ENCODE measurements around the gene MAP2K2.

MAP2K2 gene

DNA sequence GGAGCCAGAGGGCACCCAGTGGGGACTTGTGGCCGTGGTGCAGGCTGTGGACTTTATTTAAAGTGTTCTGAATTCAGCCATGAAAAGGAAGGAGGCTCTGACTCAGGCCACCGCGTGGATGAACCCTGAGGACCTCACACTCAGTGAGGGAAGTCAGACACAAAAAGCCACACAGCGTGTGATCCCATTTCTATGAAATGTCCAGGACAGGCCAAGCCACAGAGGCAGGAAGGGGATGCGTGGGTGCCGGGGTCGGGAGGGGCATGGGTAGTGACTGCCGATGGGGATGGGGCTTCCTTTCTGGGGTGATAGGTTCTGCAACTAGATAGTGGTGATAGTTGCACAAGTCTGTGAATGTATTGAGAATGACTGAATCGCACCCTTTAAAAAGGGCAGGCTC is 48.5 kb downstream of the MAP2K2 start:
- no peak for DNase-seq

DNA sequence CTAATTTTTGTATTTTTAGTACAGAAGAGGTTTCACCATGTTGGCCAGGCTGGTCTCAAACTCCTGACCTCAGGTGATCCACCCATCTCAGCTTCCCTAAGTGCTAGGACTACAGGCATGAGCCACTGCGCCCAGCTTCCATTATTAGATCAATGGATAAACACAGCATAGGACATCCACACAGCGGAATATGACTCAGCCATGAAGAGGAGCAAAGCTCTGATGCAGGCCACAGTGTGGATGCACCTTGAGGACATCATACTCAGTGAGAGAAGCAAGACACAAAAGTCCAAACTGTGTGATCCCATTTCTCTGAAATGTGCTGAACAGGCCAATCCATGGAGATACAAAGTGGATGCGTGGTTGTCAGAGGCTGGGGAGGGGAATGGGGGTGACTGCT is 52.3 kb downstream of the MAP2K2 start:
- no peak for DNase-seq

DNA sequence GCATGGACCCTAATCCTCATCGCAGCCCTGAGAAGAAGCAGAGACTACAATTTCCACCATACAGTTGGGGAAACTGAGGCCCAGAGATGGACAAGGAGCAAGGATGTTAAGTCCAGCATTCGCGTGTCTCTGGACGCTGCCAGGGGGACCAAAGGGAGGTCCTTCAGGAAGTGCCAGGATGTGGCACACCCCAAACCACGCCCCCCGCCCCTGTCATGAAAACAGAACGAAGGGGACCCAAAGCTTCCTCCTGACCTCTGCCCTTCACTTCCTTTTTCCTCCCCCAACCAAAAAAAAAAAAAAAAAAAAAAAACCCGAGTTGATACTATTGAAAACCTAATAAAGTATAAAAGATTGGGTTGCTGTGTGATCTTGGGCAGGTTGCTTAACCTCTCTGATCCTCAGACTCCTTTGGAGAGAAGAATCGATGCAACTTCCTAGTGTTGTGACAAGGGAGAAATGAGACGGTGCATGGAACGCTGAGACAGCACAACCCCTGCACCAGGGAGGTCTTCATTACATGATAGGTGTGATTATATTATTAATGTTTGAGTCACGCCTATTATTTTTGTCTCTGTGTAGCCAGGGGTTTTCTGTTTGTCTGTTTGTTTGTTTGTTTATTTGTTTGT is 54.5 kb downstream of the MAP2K2 start:
- no peak for DNase-seq

DNA sequence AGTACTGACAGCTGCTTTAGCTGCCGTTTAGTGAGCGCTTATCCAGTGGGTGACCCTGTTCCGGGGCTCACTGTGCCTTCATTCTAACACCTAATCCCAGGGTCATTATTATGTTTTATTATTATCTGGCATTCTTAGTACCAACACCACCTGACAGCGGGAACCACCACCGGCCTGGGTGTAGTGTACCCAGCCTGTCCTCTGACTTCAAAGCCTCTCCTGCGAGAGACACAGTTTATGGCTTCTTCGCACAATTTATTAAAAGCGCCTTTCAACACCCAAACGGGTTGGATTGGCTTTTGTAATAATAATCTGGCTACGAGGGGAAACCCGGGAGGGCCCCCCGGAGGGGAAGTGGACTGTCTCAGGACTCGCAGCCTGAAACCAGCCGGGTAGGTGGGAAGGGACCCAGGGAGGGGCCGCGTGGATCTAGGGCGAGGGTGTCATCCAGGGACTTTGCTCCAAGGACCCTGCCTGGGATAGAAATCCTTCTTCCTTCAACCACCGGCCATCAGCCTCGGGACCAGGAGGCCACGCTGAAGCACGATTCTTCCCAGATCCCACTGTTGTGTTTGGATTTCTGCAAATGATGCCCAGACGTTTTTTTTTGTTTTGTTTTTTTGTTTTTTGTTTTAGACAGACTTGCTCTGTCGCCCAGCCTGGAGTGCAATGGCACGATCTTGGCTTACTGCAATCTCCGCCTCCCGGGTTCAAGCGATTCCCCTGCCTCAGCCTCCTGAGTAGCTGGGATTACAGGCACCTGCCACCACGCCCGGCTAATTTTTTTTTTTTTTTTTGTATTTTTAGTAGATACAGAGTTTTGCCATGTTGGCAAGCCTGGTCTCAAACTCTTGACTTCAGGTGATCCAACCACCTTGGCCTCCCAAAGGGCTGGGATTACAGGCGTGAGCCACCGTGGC is 55.6 kb downstream of the MAP2K2 start:
- DNase-seq = no peak

DNA sequence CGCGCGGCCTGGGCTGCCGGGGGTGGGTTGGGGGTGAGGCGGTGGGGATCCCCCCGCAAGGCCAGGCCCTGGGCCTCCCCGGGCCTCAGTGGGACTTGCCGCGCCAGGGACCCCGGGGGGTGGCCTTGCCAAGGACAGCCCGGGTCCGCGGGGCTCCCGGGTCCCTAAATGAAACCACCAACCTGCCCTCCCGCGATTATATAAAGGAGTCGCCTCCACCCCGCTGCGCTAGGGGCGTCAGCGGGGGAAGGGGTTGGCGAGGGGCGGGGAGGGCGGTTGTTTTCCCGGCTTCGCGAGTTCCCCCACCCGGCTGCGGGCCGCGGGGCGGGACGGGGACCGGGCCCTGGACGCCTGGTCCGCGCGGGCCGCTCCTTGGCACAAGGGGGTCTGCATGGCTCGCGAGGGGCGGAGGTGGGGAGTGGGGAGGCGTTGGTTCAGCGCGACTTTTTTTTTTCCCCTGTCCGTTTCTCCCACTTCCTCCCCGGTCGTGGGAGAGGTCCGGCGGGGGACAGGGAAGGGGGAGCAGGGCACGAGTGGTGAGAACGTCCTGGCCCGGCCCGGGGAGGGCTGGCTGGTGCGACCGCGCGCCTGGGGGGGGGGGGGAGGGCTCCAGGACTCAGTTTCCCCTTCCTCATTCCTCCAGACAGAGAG is 56.4 kb downstream of the MAP2K2 start:
- DNase-seq = no peak

DNA sequence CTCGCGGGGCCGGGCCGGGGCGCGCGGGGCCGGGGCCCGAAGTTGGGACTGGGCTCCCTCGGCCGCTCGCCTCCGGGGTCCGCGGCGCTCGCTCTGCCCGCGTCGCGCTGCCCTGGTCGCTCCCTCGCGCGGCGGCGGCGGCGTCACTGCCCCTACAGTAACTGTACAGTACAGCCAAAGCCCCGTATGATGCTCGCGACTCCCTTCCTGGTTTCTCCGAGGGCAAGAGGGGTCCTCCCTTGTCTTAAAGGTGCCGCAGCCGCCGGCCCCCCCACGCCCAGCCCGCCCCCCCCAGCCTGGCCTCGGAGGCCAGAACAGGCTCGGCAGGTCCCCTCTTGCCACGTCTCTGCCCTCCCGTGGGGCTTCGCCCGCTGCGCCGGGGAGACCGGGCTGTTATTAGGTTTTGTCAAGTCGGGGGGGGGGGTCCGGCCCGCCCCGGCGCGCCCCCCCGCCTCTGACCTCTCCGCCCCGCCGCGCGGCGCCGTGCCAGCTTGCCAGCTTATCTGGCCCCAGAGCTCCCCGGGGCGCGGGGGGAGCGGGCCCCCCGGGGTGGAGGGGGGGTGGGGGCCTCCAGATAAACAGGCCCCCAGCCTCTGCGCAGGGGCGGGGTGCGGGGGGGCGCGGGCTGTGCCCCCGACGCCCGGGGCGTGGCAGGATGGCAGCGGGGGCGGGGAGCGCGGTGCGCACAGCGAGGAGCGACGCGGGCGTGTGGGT is 57.1 kb downstream of the MAP2K2 start, which contains the start of gene ZBTB7A:
Gene ZBTB7A (minus strand): TSS at position 218 of the 714 bp plus-strand sequence. CDS start 11,667 bp downstream, outside the sequence.
- DNase-seq = peak; percentile 18

DNA sequence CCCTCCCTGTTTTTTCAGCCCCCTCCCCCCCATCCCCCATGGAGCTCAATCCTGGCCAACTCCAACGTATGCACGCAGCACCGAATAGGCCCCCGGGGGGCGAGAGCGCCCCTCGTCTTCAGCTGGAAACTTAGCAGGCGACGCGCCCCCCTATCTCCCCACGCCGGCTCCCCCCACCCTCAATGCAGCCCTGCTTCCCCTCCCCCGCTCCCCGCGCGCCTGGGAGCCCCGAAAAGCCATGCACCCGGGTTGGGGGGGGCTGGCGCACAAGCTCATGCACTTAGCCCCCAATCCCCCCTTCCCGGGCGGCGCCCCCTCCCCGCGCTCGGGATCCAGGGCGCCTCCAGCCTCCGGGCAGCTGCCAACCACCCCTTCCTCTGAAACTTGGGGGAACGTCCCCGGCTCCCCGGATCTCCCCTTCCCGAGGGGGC is 57.7 kb downstream of the MAP2K2 start:
- DNase-seq = no peak

DNA sequence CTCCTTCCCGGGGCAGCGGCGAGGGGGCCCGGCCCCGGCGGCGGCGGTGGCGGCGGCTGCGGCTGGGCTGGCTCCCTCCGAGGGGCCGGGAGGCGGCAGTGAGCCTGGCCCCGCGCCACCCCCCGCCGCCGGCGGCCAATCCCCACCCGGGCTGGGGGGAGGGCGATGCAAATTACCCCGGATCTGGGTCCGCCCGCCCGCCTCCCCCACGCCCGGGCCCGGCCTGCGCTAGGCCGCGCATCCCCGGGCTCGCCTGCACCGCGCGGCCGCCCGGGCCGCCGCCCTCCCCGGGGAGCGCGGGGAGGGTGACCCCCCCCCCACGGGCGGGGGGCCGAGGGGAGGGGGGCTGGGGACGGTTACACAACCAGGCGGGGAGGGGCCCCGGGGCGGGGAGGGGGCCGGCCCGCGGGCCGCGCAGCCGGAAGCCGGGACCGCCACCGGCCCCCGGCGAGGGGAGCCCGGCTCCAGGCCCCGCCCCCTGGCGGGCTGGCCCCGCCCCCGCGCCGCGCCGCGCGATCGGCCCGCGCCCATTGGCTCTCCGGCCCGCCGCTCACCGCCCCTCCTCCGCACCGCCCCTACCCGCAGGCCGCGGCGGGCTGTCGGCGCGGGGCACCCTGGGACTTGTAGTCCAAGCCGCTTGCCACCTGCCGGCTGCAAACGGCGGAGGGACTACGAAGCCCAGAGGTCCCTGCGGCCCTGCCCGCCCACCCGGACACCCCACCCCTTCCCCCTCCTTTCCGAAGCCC is 58.3 kb downstream of the MAP2K2 start:
- DNase-seq = peak; percentile 77

DNA sequence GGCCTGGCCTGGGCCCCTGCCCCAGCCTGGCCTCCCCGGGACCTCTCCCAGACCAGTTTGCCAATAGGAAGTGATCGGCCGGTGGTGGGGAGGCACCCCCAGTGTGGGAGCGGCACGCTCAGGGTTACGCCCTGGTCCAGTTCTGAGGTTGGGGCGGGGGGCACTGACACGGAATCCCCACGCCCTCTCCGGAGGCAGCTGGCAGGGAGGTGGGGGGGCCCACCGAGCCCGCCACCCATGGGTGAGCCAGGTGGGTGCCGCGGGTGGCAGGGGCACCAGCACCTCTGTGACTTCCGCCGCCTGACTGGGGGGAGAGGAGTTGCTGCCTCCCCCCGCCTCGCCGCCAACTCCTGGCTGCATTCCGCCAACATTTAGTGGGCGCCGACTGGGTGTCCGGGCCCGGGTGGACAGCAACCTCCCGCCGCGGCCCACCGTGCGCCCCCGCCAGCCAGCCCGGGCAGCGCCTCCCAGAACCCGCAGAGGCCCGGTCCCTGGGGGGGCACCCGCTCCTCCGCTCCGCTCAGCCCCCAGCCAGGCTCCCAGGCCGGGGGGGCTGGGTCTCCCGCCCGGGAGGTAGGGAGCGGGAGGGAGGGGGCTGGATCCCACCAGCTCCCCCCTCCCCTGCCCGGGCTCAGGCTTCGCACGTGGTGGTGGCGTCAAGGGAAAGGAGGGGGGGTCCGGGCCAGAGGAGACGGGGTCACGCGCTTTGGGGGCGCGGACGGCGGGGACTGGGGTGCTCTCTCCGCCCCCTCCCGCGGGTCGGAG is 59.2 kb downstream of the MAP2K2 start:
- no peak for DNase-seq

DNA sequence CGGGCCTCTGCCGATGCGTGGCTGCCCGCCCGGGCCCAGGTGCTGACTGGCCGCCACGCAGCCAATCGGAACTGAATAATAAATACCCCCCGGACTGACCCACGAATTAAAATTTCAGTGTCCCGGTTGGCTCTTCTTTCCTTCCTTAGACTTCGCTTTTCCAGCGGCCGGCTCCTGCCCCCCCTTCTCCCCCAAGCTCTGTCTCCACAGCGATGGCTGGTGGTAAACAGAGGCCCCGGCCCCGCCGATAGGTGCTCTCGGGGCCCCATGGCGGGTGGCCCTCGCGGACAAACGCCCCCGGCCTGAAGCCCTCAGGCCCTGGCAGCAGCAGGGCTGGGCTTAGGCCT is 59.8 kb downstream of the MAP2K2 start:
- DNase-seq = no peak

DNA sequence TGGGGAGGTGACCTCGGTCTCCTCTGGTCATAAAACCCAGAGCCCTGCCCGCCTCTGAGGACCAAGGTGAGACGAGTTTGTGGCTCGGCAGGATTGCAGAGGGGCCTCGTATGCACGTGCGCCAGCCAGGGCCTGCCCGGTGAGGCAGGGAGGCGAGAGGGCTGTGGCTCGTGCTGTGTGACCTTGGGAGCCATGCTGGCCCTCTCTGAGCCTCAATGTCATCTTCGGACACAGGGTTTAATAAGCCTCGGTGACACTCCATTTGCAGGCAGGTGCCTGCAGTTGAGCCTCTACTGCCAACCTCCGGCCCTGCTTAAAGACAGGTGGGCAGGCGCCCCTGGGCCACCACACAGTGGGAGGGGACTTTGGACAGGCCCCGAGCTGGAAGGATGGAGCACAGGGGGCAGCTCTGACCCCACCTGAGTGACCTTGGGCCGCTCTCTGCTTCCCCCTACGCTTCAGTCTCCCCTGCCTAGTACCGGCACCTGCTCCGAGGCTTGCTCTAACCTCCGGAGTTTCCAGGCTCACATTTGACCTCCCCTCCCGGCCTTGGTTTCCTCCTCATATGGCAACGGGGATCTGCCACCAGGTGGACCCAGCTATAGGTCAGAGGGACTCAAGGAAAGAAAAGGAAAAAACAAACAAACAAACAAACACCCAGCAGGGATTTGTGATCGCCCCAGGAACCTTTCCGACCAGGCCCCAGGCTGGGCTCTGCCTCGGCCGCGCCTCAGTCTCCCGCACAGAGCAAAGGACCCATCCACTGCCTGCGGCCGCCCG is 60.4 kb downstream of the MAP2K2 start:
- no peak for DNase-seq

DNA sequence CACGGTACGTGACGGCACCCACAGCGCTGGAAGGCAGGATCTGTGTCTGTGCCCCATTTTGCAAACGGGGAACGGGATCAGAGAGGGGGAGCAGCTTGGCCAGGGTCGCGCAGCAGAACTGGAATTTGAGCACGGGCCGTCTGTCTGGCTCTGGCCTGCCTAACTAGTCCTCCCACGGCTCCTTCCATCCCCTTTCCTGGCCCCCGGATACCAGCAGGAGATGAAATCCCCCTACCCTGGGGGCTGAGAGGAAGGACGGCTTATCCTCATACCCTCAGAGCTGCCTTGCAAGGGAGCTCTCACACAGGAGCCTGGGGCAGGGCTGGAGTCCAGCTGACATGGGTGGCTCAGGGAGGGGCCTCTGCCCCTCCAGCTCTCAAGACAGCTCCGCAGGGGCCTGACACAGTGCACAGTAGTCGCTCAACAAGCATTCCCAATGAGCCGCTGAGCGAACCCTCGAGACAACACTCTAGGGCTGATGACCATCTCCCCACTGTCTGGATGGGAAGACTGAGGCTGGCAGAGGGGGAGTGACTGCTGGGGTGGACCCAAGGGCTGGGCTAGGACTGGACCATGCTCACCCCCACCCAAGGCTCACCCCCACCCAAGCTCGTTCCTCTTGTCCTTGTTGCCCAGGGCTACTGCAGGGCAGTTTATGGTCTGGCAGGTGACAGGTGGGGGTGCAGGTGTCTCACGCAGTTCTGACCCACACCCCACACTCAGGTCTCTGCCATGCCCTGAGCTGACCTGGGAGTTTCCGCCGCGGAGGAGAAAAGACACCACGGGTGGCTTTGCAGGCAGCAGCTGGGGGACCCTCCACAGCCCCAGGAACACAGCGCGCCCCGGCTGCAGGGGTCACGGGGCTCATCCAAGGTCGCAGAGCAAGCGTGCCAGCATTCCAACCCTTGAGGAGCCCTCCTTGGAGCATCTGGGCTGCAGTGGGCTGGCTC is 61.2 kb downstream of the MAP2K2 start:
- no peak for DNase-seq

DNA sequence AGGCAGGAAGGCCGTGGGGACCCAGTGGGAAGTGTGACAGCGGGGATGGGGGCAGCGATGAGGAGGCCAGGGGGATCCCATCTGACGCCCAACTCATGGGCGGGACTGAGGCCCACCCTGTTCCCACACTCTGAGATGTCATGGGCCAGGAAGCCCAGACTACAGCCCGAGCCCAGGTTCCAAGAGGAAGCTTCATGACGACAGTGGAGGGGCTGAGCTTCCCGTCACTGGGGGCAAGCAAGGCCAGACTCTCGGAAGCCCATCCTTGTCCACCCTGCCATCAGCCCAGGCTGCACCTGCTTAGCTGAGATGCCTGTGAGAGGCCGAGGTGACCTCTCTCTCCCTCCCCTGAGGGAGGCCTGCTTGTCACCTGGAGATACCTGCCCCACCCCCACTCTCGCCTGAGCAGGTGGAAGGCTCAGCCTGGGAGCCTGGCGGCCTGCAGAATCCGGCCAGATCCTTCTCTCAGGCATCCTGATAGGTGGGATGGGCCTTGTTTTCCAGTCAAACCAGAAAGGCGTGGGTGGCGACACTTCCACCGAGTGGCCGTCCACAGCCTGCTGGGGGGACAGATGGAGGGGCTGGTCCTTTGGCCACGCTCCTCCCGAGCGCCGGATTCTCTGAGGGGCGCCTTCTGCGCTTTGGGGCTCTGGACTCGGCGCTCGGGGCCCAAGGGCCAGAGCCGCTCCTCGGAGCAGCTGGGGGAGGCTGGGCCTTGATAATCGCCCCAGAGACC is 62.1 kb downstream of the MAP2K2 start:
- no peak for DNase-seq

DNA sequence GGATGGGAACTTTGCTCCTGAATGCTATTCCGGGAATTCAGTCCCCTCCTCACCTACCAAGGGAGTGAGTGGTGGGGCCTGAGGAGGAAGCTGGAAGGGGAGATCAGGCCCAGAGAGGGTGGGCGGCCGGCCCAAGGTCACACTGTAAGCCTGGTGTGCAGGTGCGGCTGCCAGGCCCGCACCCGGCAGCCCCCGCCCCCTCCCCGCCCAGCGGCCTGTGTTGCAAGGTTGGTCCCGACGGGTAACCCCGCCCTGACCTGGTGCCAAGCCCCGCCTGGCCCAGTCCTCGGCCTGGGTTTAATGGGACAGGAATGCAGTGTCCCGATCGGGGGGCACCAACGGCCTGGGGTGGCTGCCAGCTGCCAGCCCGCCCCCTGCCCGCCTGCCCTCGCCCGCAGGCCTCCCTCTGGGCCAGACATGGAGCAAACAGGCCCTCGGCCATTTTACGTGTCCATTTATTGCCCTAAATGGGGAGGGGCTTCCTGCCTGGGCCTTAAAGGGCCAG is 62.7 kb downstream of the MAP2K2 start:
- no peak for DNase-seq

DNA sequence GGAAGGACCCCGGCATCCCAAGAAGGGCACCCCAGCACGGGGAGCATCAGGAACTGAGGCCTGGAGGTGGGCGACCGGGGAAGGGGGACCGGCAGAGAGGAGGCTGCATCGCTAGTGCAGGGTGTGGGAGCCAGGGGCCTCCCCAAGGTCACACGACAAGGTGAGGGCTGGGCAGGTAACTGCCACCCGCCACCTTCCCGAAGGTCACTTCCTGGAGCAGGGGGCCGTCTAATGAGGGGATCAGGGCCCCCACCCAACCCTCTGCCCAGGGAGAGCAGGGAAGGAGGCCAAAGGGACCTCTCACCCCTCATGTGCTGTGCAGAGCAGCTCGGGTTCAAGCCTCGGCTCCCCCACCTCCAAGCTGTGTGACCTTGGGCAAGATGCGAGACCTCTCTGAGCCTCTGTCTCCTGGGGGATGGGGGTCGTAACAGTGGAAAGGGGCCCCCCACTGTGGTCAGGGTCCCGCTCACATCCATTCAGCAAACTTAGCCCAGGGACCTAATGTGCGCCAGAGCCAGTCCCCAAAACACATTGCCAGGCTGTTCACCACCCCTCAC is 63.2 kb downstream of the MAP2K2 start:
- DNase-seq = no peak

DNA sequence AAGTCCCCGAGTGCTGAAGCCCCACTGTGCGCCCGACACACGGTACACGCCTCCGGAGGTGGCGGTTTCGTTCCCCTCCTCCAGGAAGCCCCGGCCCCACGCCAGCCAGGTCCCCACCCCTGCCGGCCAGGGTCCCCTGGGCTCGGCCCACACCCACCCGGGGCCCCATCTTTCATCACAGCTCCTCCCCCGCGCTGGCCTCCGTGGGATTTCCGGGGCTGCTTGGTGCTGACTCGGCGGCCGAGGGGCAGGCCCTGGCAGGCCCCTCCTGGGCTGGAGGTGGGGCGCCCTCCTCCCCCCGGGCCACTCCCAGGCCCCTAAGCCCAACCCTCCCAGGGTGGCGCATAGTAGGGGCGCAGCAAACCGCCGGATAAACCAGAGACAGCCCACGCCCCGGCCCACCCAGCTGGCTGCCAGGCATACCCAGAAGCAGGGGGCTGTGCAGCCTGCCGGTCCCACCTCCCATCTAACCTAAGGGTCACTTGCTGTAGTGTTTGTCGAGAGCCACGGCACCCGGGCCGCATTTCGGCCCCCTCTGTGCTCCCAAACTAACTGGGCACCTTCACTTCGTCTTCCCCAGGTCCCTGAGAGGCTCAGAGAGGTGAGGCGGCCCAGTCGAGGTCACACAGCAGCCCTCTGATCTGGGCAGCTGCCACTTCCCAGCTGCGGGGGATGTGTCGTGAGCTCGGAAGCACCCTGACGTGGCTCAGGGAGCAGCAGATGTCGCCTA is 63.9 kb downstream of the MAP2K2 start:
- no peak for DNase-seq

DNA sequence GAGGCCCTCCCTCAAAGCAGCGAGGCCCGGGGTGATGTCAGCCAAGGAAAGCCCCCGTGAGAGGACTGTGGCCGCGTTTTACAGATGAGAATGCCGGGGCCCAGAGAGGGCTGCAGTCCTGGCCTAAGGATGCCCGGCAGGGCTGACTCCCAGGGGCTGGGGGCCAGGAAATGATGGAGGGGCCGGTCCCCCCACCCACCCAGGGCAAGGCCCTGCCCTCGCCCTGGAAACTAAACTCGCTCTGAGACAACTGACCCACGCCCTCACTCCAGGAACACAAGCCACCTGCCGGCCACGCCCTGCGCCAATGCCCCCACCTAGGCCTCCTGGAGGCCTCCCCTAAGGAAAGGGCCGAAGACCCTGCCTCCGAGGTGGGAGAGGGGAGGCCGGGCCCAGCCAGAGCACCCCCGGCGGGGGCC is 64.5 kb downstream of the MAP2K2 start:
- no peak for DNase-seq
